K562 (cell line): Measurements from ENCODE around the gene ZNF277. TPM values are rescaled to one million over a fixed set of nuclear protein-coding genes. Genes with fewer than 3 reads are reported as not detected.

ENCODE experiments used
- ATAC-seq: fragments of 200-7000 bp; cut with Tn5 transposase; 3 replicates; pipeline ENCODE4 v1.9.1; 2020; ENCODE audit warnings: moderate library complexity
- BruUV-seq: library from RNA; stranded (reverse); fragments of 400-500 nt; replicated peaks from 2 replicates; lab custom pipeline; 2021; lab: Mats Ljungman, UMichigan
- CTCF ChIA-PET: fragments of 300-600 bp; formaldehyde crosslinking; extraction: SDS; loops from one replicate; lab custom pipeline; 2021; ENCODE audit warnings: low intra/inter-chr PET ratio; lab: Yijun Ruan, JAX
- POLR2A ChIA-PET: fragments of 300-600, 350-650 bp; sonication (Branson Sonifier 250); formaldehyde crosslinking; extraction: SDS; loops from one replicate; lab custom pipeline; 2021; ENCODE audit warnings: antibody characterized with exemption, inconsistent platforms; lab: Yijun Ruan, JAX
- DNase-seq, 4 experiments: peaks; one replicate each; pipeline versions ENCODE4 v3.0.0 to v3.0.0-alpha.2; 2011 to 2018; ENCODE audit warnings: low spot score in 3 of 4, mixed read lengths in 3 of 4; ENCODE audit errors: extremely low read depth in 1 of 4
- FAIRE-seq: peaks from 2 replicates; lab custom pipeline; 2011; peaks lifted over from hg19 to GRCh38; lab: Jason Lieb, UNC
- H2AFZ ChIP-seq: 2 replicates; pipeline ENCODE4 v1.6.0; 2011; ENCODE audit warnings: low read depth, low read length, control low read depth, inconsistent platforms
- H3K27ac ChIP-seq: fragments of 200-600 bp; 3 replicates; pipeline ENCODE4 v1.8.0; 2011; ENCODE audit warnings: low read depth, mild to moderate bottlenecking, control low read depth, inconsistent platforms, low read length, moderate library complexity, mixed read lengths; ENCODE audit errors: extremely low read depth
- H3K27me3 ChIP-seq, 2 experiments: fragments of 300-600 bp in 1 of 2; 2 replicates in 1 of 2; 3 replicates in 1 of 2; pipeline versions ENCODE4 v1.6.0 to v1.8.0; 2011; ENCODE audit warnings: inconsistent platforms in 2 of 2, low read length in 2 of 2, mild to moderate bottlenecking in 1 of 2, mixed read lengths in 1 of 2, moderate library complexity in 1 of 2; ENCODE audit not compliant: control insufficient read depth in 2 of 2, insufficient read depth in 2 of 2
- H3K36me3 ChIP-seq: fragments of 300-600 bp; 3 replicates; pipeline ENCODE4 v1.8.0; 2011; ENCODE audit warnings: mild to moderate bottlenecking, low read length, inconsistent platforms; ENCODE audit not compliant: control insufficient read depth, insufficient read depth
- H3K4me1 ChIP-seq, 2 experiments: fragments of 200-600 bp in 1 of 2; replicated peaks in 1 of 2; 2 replicates in 1 of 2; 3 replicates in 1 of 2; pipeline versions ENCODE4 v1.5.1 to v1.8.0; 2011; ENCODE audit warnings: inconsistent platforms in 2 of 2, low read length in 2 of 2, mild to moderate bottlenecking in 1 of 2, mixed read lengths in 1 of 2, moderate library complexity in 1 of 2; ENCODE audit not compliant: control insufficient read depth in 2 of 2, insufficient read depth in 2 of 2
- H3K4me2 ChIP-seq: 2 replicates; pipeline ENCODE4 v1.6.1; 2011; ENCODE audit warnings: low read length, control low read depth, inconsistent platforms, mixed read lengths; ENCODE audit not compliant: insufficient read depth
- H3K4me3 ChIP-seq: fragments of 200-600 bp; sonication (generic), shearing (Covaris generic); 2 replicates; pipeline ENCODE4 v1.5.1; 2016; ENCODE audit warnings: control low read depth, inconsistent platforms
- H3K79me2 ChIP-seq: fragments of 200-600 bp; 3 replicates; pipeline ENCODE4 v1.8.0; 2011; ENCODE audit warnings: low read length, inconsistent platforms; ENCODE audit not compliant: control insufficient read depth, insufficient read depth
- H3K9ac ChIP-seq, 2 experiments: 2 replicates each; pipeline versions ENCODE4 v1.6.0 to v1.6.1; 2011; ENCODE audit warnings: low read depth in 2 of 2, low read length in 2 of 2, control low read depth in 1 of 2, inconsistent platforms in 1 of 2, mild to moderate bottlenecking in 1 of 2, mixed read lengths in 1 of 2; ENCODE audit not compliant: insufficient read depth in 1 of 2
- H3K9me1 ChIP-seq: one replicate; pipeline ENCODE4 v1.6.0; 2011; ENCODE audit warnings: inconsistent platforms, mild to moderate bottlenecking, low read length, moderate library complexity; ENCODE audit not compliant: control insufficient read depth, insufficient read depth
- H3K9me3 ChIP-seq: replicated peaks from 2 replicates; pipeline ENCODE4 v1.5.1; 2011; ENCODE audit warnings: low read depth, low read length, inconsistent platforms; ENCODE audit not compliant: control insufficient read depth, insufficient read depth
- H4K20me1 ChIP-seq: replicated peaks from 2 replicates; pipeline ENCODE4 v1.6.1; 2011; ENCODE audit warnings: low read length, inconsistent platforms, mixed read lengths; ENCODE audit not compliant: control insufficient read depth, insufficient read depth
- DDX20 ChIP-seq: fragments of 450-650 bp; IDR thresholded peaks from 2 replicates; pipeline ENCODE4 v1.6.1; 2016; ENCODE audit warnings: missing genetic modification characterization, low read depth, mild to moderate bottlenecking, missing compliant biosample characterization, moderate library complexity
- HMGXB4 ChIP-seq: sonication (generic); formaldehyde crosslinking; IDR thresholded peaks from 2 replicates; pipeline ENCODE4 v1.8.1; 2023; ENCODE audit warnings: mild to moderate bottlenecking, missing genetic modification reagents
- SFPQ ChIP-seq: fragments of 200-400 bp; formaldehyde crosslinking; IDR thresholded peaks from 2 replicates; pipeline ENCODE4 v1.6.1; 2017; ENCODE audit warnings: mild to moderate bottlenecking, low read depth, low read length, moderate library complexity
- ZNF354B ChIP-seq: fragments of 250-450 bp; sonication (Bioruptor Pico); IDR thresholded peaks from 2 replicates; pipeline ENCODE4 v1.4.0; 2020
- WGBS: fragments of 100-300 bp; shearing (Covaris generic); methylation state at CpG from one replicate; pipeline ENCODE4 v1.1.6; 2016; ENCODE audit warnings: low coverage, mixed read lengths; ENCODE audit not compliant: insufficient coverage; ENCODE audit errors: missing lambda C conversion rate; 5-methylcytosine and 5-hydroxymethylcytosine counted together
- in situ Hi-C: fragments of 300-500 bp; cut with MboI; formaldehyde crosslinking; loops from 4 replicates; pipeline ENCODE4 v1.15.0; 2018; ENCODE audit warnings: inconsistent platforms, mixed read lengths
- intact Hi-C: fragments of 100-400 bp; cut with micrococcal nuclease; formaldehyde crosslinking; loops from 2 replicates; pipeline ENCODE4 v1.14.2; 2022
- polyA plus RNA-seq, 8 experiments: library from polyadenylated mRNA; depleted of rRNA in 4 of 8; stranded (reverse) in 5 of 8; unstranded in 3 of 8; fragments of >200 nt; fragmentation: Nextera tagmentation in 2 of 8; fragmentation: Illumina TruSeq in 1 of 8; extraction: Ambion mirVana in 2 of 8; extraction: Trizol in 1 of 8; gene quantifications; 2 replicates each; pipeline versions ENCODE4 v1.2.1 to v1.2.3, GENCODE V29; 2011 to 2014; ENCODE audit warnings: inconsistent platforms in 1 of 8, missing spikeins in 1 of 8
- total RNA-seq, 7 experiments: library from RNA; depleted of rRNA in 6 of 7; stranded (reverse); fragments of >200 nt in 6 of 7; fragmentation: Illumina TruSeq in 2 of 7; extraction: Trizol in 2 of 7; gene quantifications; 2 replicates each; pipeline versions ENCODE4 v1.2.1 to v1.2.3, GENCODE V29; 2011 to 2021; ENCODE audit warnings: low replicate concordance in 1 of 7

The ZNF277 gene
- total and polyA plus RNA-seq, 9 of the 15 experiments (the other 6 are each of a cell fraction or from before 2014, with no cell fraction given): 18.8 to 33.5 (median 27.7) TPM

DNA sequence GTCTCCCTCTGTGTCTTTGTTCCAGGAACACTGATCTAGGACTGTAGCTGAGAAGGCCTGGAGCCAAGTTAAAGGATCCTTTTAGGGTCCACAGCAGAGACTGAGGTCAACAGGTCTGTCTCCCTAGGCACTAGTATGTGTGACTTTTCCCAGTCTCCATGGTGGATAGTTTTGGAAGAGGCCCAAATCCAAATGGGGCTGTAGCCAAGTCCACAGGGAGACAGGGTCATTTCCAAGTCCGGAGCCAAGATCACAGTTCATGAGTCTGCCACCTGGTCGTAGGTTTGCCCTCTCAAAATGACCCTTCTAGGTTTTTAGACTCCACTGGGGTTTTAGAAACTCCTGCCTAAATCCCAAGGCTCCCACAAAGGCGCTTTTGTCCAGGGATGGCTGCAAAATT is 16.8 kb downstream of the ZNF277 start:
- no peak for FAIRE-seq
- no TSS peak for BruUV-seq
- in situ Hi-C loops: no loop called here

More for the DNA sequence above, 16.8 kb downstream of the ZNF277 start:
- Histone ChIP-seq H3K79me2 (no peaks in the 10 kb centered on the region), H3K36me3 (no peaks in the 10 kb centered on the region), H3K9ac (no peak overlapping the region), H3K9me1 (no peaks in the 10 kb centered on the region), H3K27ac (no peak overlapping the region), H3K9me3 (no peaks in the 10 kb centered on the region), H3K4me2 (no peak overlapping the region), H3K4me1 (no peaks in the 10 kb centered on the region), H3K27me3 (no peaks in the 10 kb centered on the region), H4K20me1 (no peaks in the 10 kb centered on the region), H3K4me3 (no peak overlapping the region), H2AFZ (no peak overlapping the region)
- DNase-seq (no peak), ATAC-seq (no peak)
- intact Hi-C loops: no loop called here
- TF ChIP-seq HMGXB4 (no peak), ZNF354B (CRISPR knock-in tag) (no peak), SFPQ (no peak), DDX20 (no peak)
- POLR2A ChIA-PET: no interaction called here
- 26% methylated on average over 3 of the region's 3 CpGs for WGBS
- CTCF ChIA-PET: no interaction called here
